Parathyroid adenoma (tissue), 2 donors: Measurements from ENCODE around the gene COX10.

Experiments used
- H2AFZ ChIP-seq: fragments of 300-600 bp; sonication (generic); one replicate; pipeline ENCODE4 v1.7.0; 2017; ENCODE audit warnings: antibody characterized with exemption, mild to moderate bottlenecking
- H3K27ac ChIP-seq: fragments of 300-600 bp; sonication (generic); one replicate; pipeline ENCODE4 v1.7.0; 2017
- H3K27me3 ChIP-seq: fragments of 300-600 bp; sonication (generic); one replicate; pipeline ENCODE4 v1.7.0; 2017; ENCODE audit warnings: low read length; ENCODE audit not compliant: control insufficient read depth, insufficient read depth
- H3K36me3 ChIP-seq: fragments of 300-600 bp; sonication (generic); one replicate; pipeline ENCODE4 v1.7.0; 2017; ENCODE audit warnings: low read length; ENCODE audit not compliant: control insufficient read depth, insufficient read depth
- H3K4me1 ChIP-seq: fragments of 300-600 bp; sonication (generic); one replicate; pipeline ENCODE4 v1.7.0; 2017; ENCODE audit warnings: control low read depth
- H3K4me2 ChIP-seq: fragments of 300-600 bp; sonication (generic); one replicate; pipeline ENCODE4 v1.7.0; 2017; ENCODE audit warnings: low read length
- H3K4me3 ChIP-seq: fragments of 300-600 bp; sonication (generic); one replicate; pipeline ENCODE4 v1.7.0; 2017; ENCODE audit warnings: low read depth, low read length
- H3K79me2 ChIP-seq: fragments of 300-600 bp; sonication (generic); one replicate; pipeline ENCODE4 v1.7.0; 2017; ENCODE audit warnings: control low read depth
- H3K9ac ChIP-seq: fragments of 300-600 bp; sonication (generic); one replicate; pipeline ENCODE4 v1.7.0; 2017; ENCODE audit warnings: mild to moderate bottlenecking
- H3K9me3 ChIP-seq: fragments of 300-600 bp; sonication (generic); one replicate; pipeline ENCODE4 v1.7.0; 2017; ENCODE audit warnings: low read length; ENCODE audit not compliant: control insufficient read depth
- TF ChIP-seq, protein P1 (sequence below): fragments of 300-600 bp; sonication (generic); IDR thresholded peaks from one replicate; pipeline ENCODE4 v1.7.0; 2017; ENCODE audit warnings: antibody characterized with exemption, mild to moderate bottlenecking
- donor health status: primary hyperparathyroidism.

Gene COX10

DNA sequence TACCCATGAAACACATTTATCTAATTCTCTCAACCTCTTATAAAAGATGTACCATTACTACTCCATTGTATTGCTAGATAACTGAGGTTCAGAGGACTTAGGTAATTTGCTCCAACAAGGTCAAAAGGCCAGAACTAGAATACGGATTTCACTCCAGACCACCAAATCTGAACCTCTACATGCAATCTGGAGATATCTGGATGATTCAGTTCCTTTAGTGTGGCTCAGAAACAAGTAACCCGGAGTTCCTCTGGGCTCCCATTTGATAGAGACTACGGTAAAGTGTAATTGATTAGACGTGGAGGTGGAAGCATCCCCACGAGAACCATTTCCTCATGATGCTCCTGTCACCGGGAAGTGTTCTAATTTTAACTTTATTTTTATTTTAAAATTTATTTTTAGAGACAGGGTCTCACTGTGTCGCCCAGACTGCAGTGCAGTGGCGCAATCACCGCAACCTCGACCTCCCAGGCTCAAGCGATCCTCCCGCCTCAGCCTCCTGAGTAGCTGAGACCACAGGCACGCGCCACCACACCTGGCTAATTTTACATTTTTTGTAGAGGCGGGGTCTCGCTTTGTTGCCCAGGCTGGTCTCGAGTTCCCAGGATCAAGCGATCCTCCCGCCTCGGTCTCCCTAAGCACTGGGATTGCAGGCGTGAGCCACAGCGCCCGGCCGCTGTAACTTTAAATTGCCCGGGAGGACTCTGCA lies 608 bp upstream of the COX10 start:
- TF ChIP-seq, protein P1, sequence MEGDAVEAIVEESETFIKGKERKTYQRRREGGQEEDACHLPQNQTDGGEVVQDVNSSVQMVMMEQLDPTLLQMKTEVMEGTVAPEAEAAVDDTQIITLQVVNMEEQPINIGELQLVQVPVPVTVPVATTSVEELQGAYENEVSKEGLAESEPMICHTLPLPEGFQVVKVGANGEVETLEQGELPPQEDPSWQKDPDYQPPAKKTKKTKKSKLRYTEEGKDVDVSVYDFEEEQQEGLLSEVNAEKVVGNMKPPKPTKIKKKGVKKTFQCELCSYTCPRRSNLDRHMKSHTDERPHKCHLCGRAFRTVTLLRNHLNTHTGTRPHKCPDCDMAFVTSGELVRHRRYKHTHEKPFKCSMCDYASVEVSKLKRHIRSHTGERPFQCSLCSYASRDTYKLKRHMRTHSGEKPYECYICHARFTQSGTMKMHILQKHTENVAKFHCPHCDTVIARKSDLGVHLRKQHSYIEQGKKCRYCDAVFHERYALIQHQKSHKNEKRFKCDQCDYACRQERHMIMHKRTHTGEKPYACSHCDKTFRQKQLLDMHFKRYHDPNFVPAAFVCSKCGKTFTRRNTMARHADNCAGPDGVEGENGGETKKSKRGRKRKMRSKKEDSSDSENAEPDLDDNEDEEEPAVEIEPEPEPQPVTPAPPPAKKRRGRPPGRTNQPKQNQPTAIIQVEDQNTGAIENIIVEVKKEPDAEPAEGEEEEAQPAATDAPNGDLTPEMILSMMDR = no peak
- peaks cover 13% of the 10 kb centered on the region for H3K79me2 ChIP-seq
- no peaks in the 10 kb centered on the region for H3K27me3 ChIP-seq
- H3K27ac ChIP-seq = peak overlapping the region; percentile 71
- H3K9ac ChIP-seq = no peak overlapping the region
- H3K36me3 ChIP-seq = no peaks in the 10 kb centered on the region
- peak overlapping the region; percentile 80 for H3K4me2 ChIP-seq
- peak overlapping the region; percentile 98 for H2AFZ ChIP-seq
- H3K4me1 ChIP-seq = peaks cover 7% of the 10 kb centered on the region
- H3K9me3 ChIP-seq = no peaks in the 10 kb centered on the region
- H3K4me3 ChIP-seq = peak overlapping the region; percentile 93

DNA sequence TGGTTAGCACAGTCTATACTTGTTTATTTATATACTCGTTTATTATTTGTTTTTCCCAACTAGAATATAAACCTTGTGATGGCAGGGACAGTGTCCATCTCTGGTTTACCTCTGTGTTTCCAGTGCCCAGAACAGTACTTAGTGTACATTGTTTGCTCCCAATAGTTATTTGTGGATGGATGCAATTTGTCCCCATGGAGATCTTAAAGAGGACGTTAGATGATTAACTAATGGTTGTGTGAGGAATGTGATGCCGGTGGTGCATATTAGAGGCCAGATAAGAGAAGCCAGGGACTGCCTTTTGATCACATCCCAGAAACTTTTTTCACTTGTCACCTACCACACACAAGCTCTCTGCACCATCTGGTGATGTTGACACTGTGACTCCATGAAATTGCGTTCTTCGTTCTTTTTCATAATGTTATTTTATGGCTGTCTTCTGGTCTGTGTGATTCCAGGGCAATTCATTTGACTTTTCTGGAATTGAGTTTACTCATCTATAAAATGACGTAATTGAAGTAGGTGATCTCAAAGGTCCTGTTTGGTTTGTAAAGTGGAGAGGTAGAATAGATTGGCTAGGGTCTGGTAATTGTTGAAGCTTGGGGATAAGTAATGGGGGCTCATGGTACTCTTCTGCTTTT lies 1.2 kb downstream of the COX10 start:
- Histone ChIP-seq H3K4me2 (peak overlapping the region; percentile 80), H3K27ac (no peak overlapping the region), H3K27me3 (no peaks in the 10 kb centered on the region), H3K4me1 (peaks cover 7% of the 10 kb centered on the region), H3K36me3 (no peaks in the 10 kb centered on the region), H3K9ac (no peak overlapping the region), H2AFZ (peak overlapping the region; percentile 98), H3K79me2 (peaks cover 13% of the 10 kb centered on the region), H3K4me3 (peak overlapping the region; percentile 93), H3K9me3 (no peaks in the 10 kb centered on the region)
- TF ChIP-seq, protein P1 = no peak

DNA sequence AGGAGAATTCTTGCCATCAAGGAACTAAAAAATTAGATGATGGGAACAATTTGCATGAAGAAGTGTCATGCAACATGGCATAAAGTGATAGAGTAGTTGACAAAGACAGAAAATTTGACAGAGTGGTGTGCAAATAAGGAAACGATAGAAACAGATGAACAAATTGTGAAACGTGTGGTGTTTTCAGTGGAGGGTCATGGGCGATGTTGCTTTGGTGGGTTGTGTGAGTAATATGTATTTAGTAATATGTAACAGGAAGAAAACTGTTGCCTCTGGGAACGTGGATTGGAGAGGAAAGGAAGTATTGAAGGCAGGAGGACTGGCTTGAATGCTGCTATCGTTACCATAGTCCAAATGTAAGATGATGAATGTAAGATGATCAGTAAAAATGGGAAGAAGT lies 3.6 kb downstream of the COX10 start:
- no peak overlapping the region for H2AFZ ChIP-seq
- H3K4me2 ChIP-seq = no peak overlapping the region
- no peak overlapping the region for H3K27ac ChIP-seq
- H3K27me3 ChIP-seq = no peaks in the 10 kb centered on the region
- H3K4me1 ChIP-seq = peaks cover 7% of the 10 kb centered on the region
- H3K79me2 ChIP-seq = peaks cover 13% of the 10 kb centered on the region
- H3K36me3 ChIP-seq = no peaks in the 10 kb centered on the region
- H3K9me3 ChIP-seq = no peaks in the 10 kb centered on the region
- TF ChIP-seq, protein P1 = no peak
- H3K4me3 ChIP-seq = no peak overlapping the region
- no peak overlapping the region for H3K9ac ChIP-seq

DNA sequence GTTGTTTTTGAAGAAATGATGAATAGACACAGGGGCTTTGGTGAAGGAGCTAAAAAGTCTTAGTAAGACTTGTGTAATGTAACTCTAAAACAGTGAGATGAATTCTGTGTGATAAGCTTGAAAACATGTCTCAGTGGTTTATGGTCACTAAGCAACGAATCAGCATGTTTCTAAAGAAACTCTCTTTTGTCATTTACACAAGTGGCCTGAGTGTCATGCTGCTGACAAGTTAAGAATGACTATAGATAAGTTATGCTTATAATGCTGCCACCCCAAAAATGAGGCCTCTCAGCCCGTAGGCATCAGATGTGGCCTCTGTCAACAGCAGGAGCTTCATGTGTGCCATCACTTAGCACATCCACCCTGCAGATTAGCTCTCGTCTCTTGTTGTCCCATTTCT lies 8.7 kb downstream of the COX10 start:
- Histone ChIP-seq H3K9me3 (no peaks in the 10 kb centered on the region), H3K36me3 (no peaks in the 10 kb centered on the region), H3K4me1 (no peaks in the 10 kb centered on the region), H3K4me2 (no peak overlapping the region), H3K9ac (no peak overlapping the region), H3K4me3 (no peak overlapping the region), H3K27ac (no peak overlapping the region), H3K27me3 (no peaks in the 10 kb centered on the region), H2AFZ (no peak overlapping the region), H3K79me2 (peaks cover 3% of the 10 kb centered on the region)
- TF ChIP-seq, protein P1 = no peak

DNA sequence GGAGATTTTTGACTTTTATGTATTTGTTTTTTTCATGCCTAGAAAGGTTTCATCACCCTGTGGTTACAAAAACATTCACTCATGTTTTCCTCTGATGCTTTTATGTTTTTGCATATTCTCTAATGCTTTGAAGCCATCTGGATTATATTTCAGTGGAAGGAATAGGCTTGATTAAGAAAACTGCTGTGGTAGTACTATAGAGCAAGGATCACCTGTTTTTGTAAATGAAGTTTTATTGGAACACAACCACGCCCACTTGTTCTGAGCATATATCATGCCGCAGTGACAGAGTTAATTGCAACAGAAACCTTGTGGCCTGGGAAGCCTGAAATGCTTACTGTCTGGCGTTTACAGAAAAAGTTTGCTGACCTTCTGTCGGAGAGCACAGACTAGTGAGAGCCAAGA lies 11.5 kb downstream of the COX10 start:
- Histone ChIP-seq H3K4me1 (no peaks in the 10 kb centered on the region), H3K9ac (no peak overlapping the region), H3K36me3 (no peaks in the 10 kb centered on the region), H3K9me3 (no peaks in the 10 kb centered on the region), H3K79me2 (peaks cover 8% of the 10 kb centered on the region), H3K4me3 (no peak overlapping the region), H2AFZ (no peak overlapping the region), H3K27me3 (no peaks in the 10 kb centered on the region), H3K4me2 (no peak overlapping the region), H3K27ac (no peak overlapping the region)
- TF ChIP-seq, protein P1 = no peak
